ENCODE measurements around the gene ADAD1.

ADAD1 gene

DNA sequence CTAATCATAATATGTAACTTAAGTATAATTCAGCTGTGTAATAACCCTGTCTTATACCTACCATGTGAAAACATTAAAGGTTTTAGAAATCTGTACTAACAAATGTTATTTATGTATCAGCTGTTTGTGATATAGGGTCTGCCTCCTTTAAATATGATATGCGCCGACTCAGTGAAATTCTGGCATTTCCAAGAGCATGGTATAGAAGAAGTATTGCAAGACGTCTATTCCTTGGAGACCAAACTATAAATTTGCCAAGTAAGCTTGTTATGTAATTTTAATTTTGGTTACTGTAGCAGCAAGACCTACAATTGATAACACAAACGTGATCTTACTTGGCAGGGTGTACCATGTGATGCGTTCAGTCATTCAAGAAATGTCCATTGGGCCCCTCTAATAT lies 32.3 kb upstream of the ADAD1 start:
- Histone ChIP-seq H3K27ac (ENCODE audit: low read depth, low read length, poor library complexity, severe bottlenecking) (no peak overlapping the region), H4K20me1 (ENCODE audit: insufficient read depth, low read length) (no peaks in the 10 kb centered on the region), H3K27me3 (ENCODE audit: insufficient read depth, low read length) (no peaks in the 10 kb centered on the region), H3K9ac (ENCODE audit: low read length) (no peak overlapping the region), H3F3A (ENCODE audit: insufficient read depth, low read length) (no peaks in the 10 kb centered on the region), H3K4me1 (ENCODE audit: insufficient read depth, low read length, severe bottlenecking) (no peaks in the 10 kb centered on the region), H3K4me2 (ENCODE audit: low read length) (no peak overlapping the region), H2AFZ (ENCODE audit: low read length) (no peak overlapping the region), H3K36me3 (ENCODE audit: insufficient read depth, low read length) (peaks cover 24% of the 10 kb centered on the region), H3K79me2 (ENCODE audit: insufficient read depth, low read length) (no peaks in the 10 kb centered on the region), H3K4me3 (ENCODE audit: low read depth, low read length, poor library complexity, severe bottlenecking) (no peak overlapping the region), H3K9me2 (ENCODE audit: low read depth, low read length) (no peaks in the 10 kb centered on the region), H3K9me3 (ENCODE audit: low read length) (no peaks in the 10 kb centered on the region)
- TF ChIP-seq, protein P1, sequence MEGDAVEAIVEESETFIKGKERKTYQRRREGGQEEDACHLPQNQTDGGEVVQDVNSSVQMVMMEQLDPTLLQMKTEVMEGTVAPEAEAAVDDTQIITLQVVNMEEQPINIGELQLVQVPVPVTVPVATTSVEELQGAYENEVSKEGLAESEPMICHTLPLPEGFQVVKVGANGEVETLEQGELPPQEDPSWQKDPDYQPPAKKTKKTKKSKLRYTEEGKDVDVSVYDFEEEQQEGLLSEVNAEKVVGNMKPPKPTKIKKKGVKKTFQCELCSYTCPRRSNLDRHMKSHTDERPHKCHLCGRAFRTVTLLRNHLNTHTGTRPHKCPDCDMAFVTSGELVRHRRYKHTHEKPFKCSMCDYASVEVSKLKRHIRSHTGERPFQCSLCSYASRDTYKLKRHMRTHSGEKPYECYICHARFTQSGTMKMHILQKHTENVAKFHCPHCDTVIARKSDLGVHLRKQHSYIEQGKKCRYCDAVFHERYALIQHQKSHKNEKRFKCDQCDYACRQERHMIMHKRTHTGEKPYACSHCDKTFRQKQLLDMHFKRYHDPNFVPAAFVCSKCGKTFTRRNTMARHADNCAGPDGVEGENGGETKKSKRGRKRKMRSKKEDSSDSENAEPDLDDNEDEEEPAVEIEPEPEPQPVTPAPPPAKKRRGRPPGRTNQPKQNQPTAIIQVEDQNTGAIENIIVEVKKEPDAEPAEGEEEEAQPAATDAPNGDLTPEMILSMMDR (IDR thresholded peaks at IDR 0.05; ENCODE audit: low read length), result no peak
- TF ChIP-seq EZH2 (IDR thresholded peaks at IDR 0.05; ENCODE audit: borderline replicate concordance, low read length), result no peak

DNA sequence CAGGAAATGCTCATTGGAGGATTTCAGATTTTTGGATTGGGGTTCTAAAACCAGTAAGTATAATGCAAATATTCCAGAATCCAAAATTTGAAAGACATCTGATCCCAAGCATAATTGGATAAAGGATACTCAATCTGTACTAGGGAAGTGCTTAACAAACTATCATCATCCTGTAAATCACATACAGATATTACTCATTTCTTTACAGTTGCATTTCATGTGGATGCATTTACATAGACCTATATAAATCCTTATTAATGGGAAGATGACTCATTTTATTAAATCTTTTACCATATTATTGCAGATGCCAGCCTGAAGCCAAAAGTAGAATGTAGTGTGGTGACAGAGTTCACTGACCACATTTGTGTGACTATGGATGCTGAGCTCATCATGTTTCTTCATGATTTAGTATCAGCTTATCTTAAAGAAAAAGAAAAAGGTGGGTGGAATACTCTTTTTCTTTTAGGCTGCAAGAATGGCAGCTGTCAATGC lies 22.4 kb upstream of the ADAD1 start:
- Histone ChIP-seq H4K20me1 (ENCODE audit: insufficient read depth, low read length) (no peaks in the 10 kb centered on the region), H3K4me3 (ENCODE audit: low read depth, low read length, poor library complexity, severe bottlenecking) (no peak overlapping the region), H3K79me2 (ENCODE audit: insufficient read depth, low read length) (no peaks in the 10 kb centered on the region), H2AFZ (ENCODE audit: low read length) (no peak overlapping the region), H3F3A (ENCODE audit: insufficient read depth, low read length) (no peaks in the 10 kb centered on the region), H3K27ac (ENCODE audit: low read depth, low read length, poor library complexity, severe bottlenecking) (no peak overlapping the region), H3K27me3 (ENCODE audit: insufficient read depth, low read length) (no peaks in the 10 kb centered on the region), H3K9me3 (ENCODE audit: low read length) (no peaks in the 10 kb centered on the region), H3K4me1 (ENCODE audit: insufficient read depth, low read length, severe bottlenecking) (no peaks in the 10 kb centered on the region), H3K36me3 (ENCODE audit: insufficient read depth, low read length) (peaks cover 15% of the 10 kb centered on the region; the same call in 1 of the 2 replicates), H3K9me2 (ENCODE audit: low read depth, low read length) (no peaks in the 10 kb centered on the region; the same call in 1 of the 2 replicates), H3K4me2 (ENCODE audit: low read length) (no peak overlapping the region), H3K9ac (ENCODE audit: low read length) (no peak overlapping the region)
- TF ChIP-seq, protein P1 (IDR thresholded peaks at IDR 0.05; ENCODE audit: low read length), result no peak
- no peak for TF ChIP-seq EZH2 (IDR thresholded peaks at IDR 0.05; ENCODE audit: borderline replicate concordance, low read length)

DNA sequence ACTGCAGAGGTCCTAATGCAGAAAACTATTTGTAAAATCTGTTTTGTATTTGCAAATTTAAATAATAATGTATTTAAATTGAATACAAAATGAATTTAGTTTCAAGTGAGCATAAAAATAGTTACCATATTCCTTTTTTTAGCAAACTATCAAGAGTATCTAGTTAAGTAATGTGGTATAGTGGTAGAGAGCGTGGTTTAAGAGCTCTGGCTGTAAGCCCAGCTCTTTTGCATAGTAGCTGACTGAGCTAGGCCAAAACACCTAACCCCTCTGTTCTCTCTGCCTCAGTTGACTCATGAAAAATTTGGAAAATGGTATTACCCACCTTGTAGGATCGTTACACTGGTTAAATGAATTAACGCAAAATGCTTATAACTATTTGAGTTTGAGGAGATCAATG lies 18.1 kb upstream of the ADAD1 start:
- Histone ChIP-seq H3K4me1 (ENCODE audit: insufficient read depth, low read length, severe bottlenecking) (no peaks in the 10 kb centered on the region), H3K4me2 (ENCODE audit: low read length) (no peak overlapping the region), H3K79me2 (ENCODE audit: insufficient read depth, low read length) (no peaks in the 10 kb centered on the region), H3F3A (ENCODE audit: insufficient read depth, low read length) (no peaks in the 10 kb centered on the region), H3K9me2 (ENCODE audit: low read depth, low read length) (no peaks in the 10 kb centered on the region), H3K4me3 (ENCODE audit: low read depth, low read length, poor library complexity, severe bottlenecking) (no peak overlapping the region), H3K9me3 (ENCODE audit: low read length) (no peaks in the 10 kb centered on the region), H2AFZ (ENCODE audit: low read length) (no peak overlapping the region), H3K9ac (ENCODE audit: low read length) (no peak overlapping the region), H3K27ac (ENCODE audit: low read depth, low read length, poor library complexity, severe bottlenecking) (no peak overlapping the region), H4K20me1 (ENCODE audit: insufficient read depth, low read length) (no peaks in the 10 kb centered on the region), H3K36me3 (ENCODE audit: insufficient read depth, low read length) (peaks cover 9% of the 10 kb centered on the region; the same call in 1 of the 2 replicates), H3K27me3 (ENCODE audit: insufficient read depth, low read length) (no peaks in the 10 kb centered on the region)
- TF ChIP-seq EZH2 (IDR thresholded peaks at IDR 0.05; ENCODE audit: borderline replicate concordance, low read length), result no peak
- TF ChIP-seq, protein P1 (IDR thresholded peaks at IDR 0.05; ENCODE audit: low read length), result no peak
